GM18507 (cell line): ENCODE data around the gene CLCA1.

Experiments
- DNase-seq: peaks from one replicate; pipeline ENCODE4 v3.0.0; 2011; ENCODE audit warnings: low read depth; ENCODE audit not compliant: insufficient read length; ENCODE audit errors: extremely low spot score
- FAIRE-seq: peaks from 2 replicates; lab custom pipeline; 2011; peaks lifted over from hg19 to GRCh38; lab: Jason Lieb, UNC

CLCA1 gene

DNA sequence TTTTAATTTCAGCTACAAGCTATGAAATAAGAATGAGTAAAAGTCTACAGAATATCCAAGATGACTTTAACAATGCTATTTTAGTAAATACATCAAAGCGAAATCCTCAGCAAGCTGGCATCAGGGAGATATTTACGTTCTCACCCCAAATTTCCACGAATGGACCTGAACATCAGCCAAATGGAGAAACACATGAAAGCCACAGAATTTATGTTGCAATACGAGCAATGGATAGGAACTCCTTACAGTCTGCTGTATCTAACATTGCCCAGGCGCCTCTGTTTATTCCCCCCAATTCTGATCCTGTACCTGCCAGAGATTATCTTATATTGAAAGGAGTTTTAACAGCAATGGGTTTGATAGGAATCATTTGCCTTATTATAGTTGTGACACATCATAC, 13.7 kb upstream of the CLCA1 start:
- DNase-seq: no peak
- FAIRE-seq: no peak

DNA sequence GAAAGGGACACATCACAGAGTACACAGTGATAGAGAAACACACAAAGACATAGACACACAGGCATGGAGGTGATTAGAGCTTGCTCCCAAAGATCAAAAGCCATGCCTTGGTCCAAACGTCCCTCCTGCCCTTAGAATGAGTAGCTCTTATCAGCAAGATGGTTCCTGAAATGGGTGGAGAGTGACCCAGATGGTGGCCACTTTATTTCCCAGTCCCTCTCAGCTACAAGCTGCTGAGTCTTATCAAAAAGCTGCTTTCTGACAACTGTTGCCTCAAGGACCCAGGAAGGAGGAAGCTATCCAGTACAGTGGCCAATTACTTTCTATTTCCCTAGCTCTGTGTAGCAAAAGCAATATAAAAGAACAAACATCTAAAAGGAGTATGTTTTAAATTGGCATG, 7.7 kb upstream of the CLCA1 start:
- FAIRE-seq: no peak
- DNase-seq: no peak

DNA sequence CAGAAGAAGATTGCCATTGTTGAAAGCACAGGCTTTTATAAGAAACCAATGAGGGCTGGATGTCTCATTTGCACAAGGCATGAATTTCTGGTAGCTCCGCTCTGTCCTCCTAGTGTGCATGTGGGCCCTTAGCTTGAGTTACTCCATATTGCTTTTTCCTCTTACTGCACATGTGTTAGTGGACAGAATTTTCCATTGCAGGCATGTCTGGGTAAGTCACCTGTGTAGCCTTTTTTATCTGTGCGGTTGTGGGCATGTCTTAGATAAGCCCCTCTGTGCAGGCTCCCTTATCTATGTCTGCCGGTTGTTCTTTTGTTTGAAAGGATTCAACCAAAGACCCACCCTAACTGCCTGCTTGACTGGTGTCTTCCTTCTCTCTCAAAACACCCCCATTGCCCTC, 7.2 kb upstream of the CLCA1 start:
- FAIRE-seq: no peak
- no peak for DNase-seq

DNA sequence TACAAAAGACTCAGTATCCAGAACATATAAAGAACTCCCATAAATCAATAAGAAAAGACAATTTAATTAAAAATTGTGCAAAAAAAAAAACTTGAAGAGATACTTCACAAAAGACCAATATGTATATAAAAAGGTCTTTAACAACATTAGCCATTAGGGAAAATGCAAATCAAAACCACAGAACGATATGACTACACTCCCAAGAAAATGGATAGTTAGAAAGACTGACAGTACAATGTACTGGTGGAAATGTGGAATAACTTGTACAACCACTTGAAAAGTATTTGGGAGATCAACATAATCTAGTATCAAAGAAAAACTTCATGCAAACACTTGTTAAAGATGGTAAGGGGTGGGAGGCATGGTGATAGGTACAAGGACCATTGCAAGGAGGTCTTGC, 3.9 kb upstream of the CLCA1 start:
- DNase-seq (no peak), FAIRE-seq (no peak)

DNA sequence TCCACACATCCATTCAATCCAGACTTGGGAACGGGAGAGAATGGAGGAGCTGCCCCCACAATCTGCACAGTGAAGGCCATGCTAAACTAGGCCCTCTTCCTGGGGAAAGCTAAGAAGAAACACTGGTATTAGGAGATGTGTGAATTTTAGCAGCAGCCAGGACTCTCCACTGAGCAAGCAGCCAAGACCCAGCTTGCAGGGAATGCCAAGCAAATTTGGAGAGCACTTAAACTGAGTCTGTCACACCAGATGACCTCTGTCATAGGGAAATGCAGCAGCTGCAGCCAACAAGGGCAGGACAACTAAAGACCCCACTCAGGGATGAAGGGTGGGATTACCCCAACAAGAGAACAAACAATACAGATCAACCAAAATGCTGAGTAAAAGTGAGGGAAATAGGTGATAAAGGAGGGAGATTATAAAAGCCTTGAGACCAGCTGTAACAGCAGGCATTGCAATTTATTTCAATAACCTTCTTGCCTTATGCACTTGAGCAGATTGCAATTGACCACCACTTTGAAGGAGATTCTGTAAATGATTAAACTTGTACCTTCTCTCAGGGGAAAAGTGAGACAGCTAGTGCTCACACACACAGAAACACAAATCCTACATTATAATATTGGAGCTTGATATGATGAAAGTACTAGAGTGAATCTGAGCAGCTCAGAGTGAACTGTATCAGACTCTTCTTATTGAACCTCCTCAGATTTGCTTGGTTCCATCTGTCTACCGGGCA, 2.5 kb upstream of the CLCA1 start:
- no peak for FAIRE-seq

DNA sequence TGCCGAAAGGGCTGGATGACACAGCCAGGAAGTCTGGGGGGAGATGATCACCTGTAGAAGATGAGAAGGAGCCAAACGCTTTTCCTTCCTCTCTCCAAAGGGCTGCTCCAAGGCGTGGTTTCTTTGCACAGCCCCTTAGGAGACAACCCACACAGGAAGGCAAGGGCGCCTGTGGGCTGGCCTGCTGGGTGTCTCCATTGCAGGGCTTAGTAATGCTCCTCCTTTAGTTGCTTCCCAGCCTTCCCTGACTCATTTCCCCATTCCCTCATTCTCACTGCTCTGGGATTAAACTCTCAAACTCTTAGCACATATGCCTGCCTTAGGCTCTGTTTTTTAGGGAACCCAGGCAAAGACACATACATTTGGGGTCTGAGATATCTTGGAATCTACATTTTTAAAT, 1.7 kb upstream of the CLCA1 start:
- FAIRE-seq (no peak), DNase-seq (no peak)

More for the DNA sequence above, 2.5 kb upstream of the CLCA1 start:
- no peak for DNase-seq

DNA sequence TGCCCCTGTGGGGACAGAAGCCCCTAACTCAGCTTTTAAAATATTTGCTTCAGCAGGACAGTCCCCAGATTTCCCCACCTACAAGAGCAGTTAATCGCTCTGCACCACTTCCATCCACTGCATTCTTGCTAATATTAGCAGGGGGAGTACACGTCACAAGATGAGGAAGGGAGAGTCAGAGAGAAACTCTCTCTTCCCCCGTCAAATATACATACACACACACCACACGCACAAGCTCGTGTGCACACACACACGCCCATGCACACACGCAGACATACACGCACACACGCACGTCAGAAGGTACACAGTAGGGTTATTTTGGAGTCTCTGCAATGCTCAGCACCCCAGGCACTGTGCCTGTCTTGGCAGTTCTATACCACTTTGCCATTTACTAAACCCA, 2.1 kb downstream of the CLCA1 start:
- FAIRE-seq (no peak), DNase-seq (no peak)

DNA sequence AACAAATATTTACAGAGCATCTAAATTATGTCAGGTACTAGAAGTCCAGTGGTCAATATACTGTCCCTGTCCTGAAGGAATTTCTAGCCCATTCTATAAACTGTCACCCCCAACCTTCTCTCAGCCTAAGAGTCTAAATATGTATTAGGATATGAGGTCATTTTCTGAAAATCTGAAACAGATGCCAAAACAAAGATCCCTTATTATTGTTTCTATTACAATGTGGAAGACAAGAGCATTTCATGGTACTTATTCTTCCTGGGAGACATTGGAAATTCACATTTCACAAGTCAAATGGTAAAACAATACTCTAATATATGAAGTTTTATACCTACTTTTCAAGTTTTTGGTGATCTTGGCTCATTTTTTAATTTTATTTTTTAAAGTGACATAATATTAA, 2.6 kb downstream of the CLCA1 start:
- FAIRE-seq: no peak
- no peak for DNase-seq

DNA sequence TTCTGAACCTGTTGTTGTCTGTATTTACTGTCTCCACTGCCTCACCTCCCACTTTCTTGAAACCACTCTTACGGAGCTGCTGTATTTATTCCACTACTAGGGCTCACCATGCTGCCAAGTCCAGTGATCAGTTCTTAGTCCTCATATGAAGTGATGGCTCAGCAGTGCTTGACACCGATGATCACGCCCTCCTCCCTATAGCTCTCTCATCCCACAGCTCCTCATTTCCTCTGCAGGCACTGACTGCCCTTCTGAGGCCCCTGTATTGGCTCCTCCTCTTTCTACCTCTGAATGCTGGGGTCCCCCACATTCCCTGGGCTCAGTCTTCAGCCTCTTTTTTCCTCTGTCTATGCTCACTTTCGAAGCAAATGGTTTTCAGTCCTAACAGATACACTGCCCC, 3.4 kb downstream of the CLCA1 start:
- DNase-seq (no peak), FAIRE-seq (no peak)

DNA sequence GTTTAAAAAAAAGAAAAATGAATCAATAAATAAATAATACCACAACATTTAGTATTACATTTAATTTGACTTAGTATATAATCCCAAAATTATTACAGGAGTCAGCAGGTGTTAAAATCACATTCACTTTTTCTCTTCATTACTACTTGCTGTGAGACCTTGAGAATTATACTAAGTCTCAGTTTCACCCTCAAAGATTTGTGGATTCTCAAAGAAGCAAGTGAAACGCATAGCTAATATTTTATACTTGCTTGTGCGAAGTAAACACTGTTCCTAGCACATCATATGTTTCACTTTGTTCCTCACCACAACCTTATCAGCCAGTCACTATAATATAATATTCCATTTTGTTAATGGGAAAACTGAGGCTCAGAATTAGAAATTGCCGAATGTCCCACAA, 4.0 kb downstream of the CLCA1 start:
- DNase-seq (no peak), FAIRE-seq (no peak)

DNA sequence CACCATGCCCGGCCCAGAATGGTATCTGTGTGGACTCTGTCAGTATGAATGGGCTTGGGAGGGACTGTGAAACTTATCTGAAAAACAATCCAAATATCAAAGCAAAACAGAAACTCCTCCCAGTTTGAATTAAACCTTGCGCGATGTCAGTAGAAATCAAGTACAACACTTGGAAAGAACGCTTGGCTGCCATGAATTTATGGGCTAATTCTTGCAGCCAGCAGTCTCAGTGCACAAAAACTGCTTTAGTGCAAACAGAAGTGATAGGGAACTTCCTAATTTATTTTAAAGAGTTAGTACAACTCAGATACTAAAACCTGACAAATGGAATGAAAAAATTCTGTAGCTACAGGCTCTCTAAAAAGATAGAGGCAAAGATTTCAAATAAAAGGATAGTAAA, 8.5 kb downstream of the CLCA1 start:
- FAIRE-seq (no peak), DNase-seq (no peak)

DNA sequence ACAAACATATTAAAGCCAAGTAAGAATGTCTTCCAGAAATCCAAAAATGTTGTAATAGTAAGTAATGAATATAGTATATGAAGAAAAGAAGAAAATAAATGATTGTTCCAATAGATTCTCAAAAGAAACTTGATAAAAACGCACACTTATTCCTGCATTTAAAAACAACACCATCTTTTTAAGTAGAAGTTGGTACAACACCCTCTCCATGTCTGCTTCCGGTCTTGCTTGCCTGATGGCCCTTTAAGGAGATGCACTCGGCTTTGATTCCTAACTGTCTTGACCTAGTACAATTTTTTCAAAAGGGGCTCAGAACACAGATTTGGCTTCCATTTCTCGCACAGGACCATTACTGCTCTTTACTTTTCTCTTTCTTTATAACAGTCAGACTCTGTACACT, 9.0 kb downstream of the CLCA1 start:
- no peak for FAIRE-seq

DNA sequence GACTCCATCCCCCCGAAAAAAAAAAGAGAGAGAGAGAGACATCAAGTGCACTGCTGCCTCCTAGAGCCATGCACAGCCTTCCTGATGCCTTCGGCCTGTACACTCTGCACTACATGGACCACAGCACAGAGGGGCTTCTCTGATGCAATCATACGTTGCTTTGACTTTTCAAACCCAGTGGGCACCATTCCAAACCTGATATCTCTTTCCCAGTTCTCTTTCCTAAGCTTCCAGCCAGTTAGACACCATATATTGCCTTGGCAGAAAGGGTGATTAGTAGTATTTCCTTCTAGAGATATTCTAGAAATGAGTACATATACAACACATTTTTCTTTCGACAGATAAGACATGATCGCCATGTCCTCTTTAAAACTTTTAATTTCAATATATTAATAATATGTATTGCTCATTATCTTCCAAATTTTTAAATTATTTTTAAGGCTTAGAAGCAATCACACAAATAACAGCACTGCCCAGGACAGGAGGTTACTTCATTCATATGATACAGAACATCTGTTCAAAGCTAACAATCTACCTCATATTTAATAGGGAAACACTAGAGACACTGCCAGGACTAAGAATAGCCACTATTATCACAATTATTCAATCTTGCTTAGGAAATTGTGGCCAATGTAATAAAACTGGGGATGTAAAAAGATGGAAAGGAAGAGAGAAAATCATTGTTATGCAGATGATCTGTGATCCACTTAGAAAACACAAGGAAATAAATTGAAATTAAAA, 9.9 kb downstream of the CLCA1 start:
- DNase-seq (no peak), FAIRE-seq (no peak)

More for the DNA sequence above, 9.0 kb downstream of the CLCA1 start:
- no peak for DNase-seq

DNA sequence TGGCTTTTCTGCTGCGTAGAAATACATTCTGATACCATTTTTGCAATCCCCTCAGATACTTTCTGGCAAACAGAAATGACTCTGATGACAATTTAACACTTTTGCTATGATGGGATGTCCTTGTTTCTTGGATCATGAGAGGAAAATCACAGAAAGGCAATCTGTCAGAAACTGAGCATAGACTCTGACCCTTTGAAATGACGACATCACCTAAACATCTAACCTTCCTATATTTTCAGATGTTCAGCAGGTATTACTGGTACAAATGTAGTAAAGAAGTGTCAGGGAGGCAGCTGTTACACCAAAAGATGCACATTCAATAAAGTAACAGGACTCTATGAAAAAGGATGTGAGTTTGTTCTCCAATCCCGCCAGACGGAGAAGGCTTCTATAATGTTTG, 13.2 kb downstream of the CLCA1 start:
- DNase-seq: no peak
- FAIRE-seq: no peak

DNA sequence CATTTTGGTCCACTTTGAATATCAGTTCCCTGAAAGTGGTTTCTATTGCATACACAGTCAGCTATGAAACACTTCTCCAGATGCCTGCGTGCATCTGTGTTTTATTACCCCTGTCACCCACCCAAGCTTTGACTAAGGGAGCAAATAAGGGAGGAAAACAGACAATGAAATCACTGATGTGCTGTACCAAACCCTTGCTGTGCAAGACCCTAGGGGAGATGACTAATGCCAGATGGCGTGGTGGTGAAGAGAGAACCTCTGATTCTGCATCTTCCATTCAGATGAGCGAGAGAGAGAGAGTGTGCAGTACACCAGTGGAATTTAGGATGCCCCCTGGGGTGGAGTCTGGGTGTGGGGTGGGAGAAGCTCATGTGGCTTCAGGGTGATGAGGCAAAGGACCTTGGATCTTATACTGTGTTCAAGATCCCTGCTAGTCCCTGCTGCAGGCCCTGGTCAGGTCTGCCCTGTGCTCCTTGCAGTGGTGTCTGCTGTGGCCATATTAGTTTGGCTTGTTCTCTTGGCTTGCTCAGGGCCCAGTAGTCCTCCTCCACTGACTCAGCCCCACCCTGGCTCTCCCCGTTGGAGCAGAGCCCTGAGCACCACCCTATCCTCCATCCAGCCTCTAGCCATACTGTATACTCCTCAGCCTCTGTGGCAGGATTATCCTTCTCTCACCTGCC, 18.5 kb downstream of the CLCA1 start:
- DNase-seq (no peak), FAIRE-seq (no peak)

DNA sequence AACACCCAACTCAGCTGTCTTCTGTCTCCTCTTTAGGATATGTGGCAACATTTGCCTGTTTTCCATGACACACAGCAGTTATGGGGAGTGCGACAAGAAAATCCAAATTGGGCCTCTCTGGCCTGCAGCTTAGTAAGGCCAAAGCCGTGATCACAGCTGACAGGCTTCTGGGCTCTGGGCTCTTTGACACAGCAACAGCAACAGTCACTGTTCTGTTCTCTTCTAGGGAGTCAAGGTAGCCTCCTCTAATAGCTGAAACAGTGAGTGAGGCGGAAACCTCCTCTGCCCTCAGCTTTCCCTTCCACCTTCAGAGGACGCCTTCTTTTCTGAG, 19.0 kb downstream of the CLCA1 start:
- FAIRE-seq (no peak), DNase-seq (no peak)

DNA sequence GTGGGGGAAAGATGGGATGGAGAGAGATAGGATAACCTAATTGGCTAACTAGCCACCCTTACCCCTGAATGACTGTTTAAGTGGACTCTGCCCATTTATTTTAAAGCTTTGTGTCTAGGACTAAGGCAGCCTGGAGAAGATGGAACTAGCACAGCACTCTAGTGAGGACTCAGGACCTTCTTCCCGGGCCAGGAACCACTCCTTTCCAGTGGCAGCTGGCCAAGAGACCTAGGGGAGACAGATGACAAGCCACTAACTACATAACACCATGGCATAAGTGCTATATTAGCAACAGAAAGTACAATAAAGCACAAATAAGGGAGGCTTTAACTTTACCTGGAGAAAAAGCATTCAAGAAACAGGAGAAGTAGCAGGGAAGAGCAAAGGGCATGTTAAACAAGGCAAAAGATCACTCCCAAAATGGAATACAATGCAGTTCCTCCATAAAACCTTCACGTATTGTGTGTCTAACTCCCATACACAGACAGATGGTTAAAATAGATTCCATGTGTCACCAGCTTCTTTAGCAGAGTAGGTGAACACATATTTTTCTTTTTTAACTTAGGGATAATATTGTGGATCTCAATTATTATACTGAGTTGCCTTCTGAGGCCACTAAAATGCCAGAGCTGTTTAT, 20.6 kb downstream of the CLCA1 start:
- no peak for DNase-seq
- no peak for FAIRE-seq

DNA sequence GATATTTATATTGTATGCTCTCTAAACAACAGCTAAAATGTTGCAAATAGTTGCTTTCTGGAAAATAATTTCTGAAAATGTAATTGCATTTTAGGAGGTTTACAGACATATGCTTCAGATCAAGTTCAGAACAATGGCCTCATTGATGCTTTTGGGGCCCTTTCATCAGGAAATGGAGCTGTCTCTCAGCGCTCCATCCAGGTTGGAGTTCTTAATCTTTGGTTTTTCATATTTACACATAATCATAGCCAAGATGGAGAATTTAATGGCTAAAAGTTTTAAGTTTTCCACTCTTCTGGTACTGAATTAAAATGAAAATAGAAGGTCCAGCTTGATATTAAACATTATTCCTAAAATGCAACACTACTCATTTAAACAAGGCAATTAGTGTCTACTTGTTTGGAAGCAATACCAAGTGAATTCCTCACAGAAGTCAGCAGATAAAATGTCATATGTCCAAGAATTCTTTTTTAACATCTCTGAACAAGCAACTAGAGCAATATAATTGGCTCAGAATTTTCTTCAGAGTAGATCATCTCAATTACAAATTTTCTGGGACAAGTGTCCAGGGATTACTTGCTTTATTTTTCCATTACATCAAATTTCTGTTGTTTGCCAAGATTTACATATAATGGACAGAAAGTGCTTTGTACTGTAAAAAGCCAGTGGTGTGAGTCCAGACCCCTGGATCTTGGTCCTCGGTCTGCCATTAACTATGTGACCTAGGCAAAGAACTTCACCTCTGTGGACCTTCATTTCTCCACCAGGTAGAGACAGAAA, 22.6 kb downstream of the CLCA1 start:
- FAIRE-seq (no peak), DNase-seq (no peak)

DNA sequence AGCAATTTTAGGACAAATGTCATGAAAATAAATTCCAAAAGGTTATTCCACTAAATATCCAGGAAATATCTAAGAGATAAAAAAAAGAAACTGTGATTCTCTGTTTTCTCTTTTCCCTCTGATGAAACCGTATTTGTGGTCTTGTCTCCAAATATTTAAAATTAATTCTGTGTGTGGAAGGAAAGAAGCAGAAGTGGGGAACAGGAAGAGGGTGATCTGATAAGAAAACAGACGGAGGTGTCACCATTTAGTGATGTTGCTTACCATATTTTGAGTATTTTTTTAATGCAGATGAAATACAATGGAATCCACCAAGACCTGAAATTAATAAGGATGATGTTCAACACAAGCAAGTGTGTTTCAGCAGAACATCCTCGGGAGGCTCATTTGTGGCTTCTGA, 29.6 kb downstream of the CLCA1 start:
- FAIRE-seq (no peak), DNase-seq (no peak)
